Activated effector memory CD4-positive, alpha-beta T cell treated with Interleukin-2 at 50 U/mL for 16 hours (primary cell): ENCODE data around the gene SORCS1.

Source experiments
- DNase-seq: peaks from one replicate; pipeline ENCODE4 v3.0.0-alpha.2; 2020

Gene SORCS1

DNA sequence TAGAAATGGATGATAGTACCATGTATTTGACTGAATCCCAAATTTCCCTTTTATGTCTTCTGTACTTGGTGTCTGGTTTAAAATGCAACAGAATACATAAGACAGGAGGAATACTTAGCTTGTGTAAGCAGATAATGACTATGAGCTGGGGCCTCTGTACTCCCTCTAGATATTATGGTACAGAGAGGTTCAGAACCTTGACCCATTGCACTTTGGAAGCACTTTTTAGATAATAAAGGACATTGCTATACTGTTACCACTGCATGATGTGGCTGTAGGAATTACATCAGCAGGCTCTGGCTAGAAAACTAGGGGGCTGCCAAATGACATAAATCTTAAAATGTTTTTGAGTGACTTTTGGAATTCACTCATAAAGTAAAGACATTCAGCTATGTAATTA, 526.6 kb downstream of the SORCS1 start:
- DNase-seq = no peak

- no peak for DNase-seq
Observed at GRCh38 chr10:106636766-106637491, 527.6 kb downstream of the SORCS1 start.

GRCh38 chr10:106635947-106636346, 528.6 kb downstream of the SORCS1 start:
- DNase-seq = no peak

DNA sequence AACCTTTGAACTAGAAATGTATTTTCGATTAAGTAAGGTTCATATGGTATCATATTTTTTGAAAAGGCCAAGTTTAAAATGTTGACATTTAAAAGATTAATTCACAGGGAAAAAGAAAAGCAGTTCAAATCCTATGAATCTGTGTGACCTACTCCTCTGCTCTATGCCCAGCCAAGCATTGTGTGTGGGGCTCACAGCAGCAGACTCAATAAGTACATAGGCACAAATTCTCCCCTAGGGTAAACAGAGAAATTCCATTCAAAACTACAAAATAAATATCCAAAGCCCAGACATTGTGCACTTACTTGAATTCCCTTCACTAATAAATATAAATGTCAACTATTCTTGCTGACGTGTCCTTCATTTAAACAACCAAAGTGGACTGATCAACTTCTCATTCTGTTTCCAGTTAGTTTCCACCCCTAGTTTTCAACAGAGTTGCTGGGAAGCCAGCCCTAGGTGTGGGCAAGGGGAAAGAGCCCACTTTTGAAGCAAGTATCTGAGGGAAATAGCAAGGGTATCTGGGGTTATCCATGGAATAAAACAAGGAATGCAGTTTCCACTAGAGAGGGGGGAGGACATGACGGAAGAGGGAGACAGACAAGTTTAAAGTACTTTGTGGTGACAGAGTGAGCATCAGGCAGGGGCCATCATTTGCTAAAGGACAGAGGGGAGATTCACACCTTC, 533.3 kb downstream of the SORCS1 start:
- no peak for DNase-seq

DNA sequence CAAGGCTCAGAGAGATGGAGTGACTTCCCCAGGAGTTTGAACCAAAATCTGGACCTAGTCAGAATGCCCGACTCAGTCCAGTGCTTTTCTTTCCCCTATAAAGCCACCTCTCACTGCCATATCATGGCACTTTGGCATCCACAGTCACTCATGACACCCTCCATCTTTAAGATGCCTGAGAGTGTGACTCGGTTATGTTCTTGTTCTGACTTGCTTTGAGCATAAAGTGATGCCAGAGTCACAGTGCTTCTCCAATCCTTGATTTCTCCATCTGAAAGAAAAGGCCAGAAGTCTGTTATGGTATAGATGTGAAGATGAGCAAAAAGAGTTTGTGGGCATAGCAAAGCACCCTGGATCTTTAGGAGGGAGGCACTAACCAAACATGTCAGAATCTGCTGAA, 538.1 kb downstream of the SORCS1 start:
- no peak for DNase-seq

- DNase-seq = no peak
Observed at GRCh38 chr10:106625751-106626150, 538.8 kb downstream of the SORCS1 start.

GRCh38 chr10:106619346-106619745, 545.2 kb downstream of the SORCS1 start:
- DNase-seq = no peak

DNA sequence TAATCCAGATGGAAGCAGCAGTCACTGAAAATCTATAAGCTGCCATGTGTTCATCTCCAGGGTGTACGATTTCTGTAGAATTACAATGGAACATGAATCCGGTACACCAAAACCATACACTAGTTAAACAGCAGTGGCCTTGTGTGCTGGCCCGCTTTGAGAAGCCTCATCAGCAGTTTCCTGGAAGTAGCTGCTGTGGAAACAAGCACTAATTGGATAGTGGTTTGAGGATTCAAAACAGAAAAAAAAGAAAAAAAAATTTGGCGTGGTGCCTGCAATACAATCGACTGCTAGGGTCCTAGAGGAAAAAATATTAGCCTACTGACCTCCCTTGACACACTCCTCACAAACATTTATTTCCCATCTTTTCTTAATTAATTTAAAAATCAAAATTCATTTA, 545.9 kb downstream of the SORCS1 start:
- no peak for DNase-seq

- DNase-seq = no peak
Observed at GRCh38 chr10:106615081-106615480, 549.4 kb downstream of the SORCS1 start.

GRCh38 chr10:106614293-106614692, 550.2 kb downstream of the SORCS1 start:
- no peak for DNase-seq

DNA sequence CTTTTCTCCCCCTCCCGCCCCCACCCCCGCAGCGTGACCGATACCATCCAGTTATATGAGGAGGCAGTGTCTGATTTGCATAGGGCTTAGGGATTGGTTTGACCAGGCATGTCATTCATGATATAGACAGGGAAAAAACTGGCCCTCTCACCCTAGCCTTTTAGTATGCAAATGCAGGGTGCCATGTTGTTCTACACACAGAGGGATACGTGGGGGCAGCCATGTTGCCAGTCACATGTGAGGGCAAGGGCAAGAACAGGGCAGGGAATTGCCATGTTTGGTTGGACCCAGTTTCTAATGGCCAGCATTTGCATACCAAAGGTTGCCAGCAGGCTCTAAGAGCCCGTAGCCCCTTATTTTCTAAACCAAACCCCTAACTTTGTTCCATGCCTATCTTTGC, 552.1 kb downstream of the SORCS1 start:
- no peak for DNase-seq

GRCh38 chr10:106609470-106610266, 554.8 kb downstream of the SORCS1 start:
- no peak for DNase-seq

- no peak for DNase-seq
Observed at GRCh38 chr10:106608066-106608465, 556.4 kb downstream of the SORCS1 start.

- DNase-seq = no peak
Observed at GRCh38 chr10:106595281-106595680, 569.2 kb downstream of the SORCS1 start.

DNA sequence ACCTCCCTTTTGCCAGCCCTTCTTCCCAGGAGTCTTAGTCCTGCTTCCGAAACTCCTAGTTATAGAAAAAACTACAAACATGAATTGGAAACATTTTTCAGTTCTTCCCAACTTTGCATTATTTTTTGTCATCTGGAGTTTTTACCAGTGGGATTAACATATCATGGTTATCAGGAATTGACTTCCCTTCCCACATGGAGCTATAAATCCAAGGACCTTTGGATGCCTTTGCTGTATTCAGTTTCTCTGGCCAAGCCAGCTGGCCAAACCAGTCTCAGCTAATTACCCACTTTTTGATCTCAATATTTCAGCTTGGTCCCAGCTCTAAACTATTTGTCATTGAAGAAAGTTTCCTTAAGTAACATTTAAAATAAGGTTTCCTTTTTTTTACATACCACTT, 570.6 kb downstream of the SORCS1 start:
- DNase-seq = no peak

DNA sequence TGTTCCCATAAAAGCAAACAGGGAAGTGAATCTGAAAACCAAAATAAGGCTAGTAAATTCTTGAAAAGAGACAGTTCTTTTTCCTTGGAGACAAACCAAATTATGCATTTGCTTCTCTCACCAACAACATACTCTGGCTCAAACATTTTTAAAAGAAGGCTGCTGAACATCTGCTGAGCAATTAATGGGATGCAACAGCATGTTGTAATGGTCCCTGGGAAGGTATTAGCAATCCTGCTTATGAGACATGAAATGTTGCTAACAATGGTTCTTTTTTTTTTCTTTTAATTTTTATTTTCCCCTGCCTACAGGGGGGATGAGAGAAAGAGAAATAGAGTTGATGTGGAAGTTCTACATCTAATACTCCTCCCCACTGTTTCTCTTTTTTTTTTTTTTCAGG, 572.1 kb downstream of the SORCS1 start:
- no peak for DNase-seq

DNA sequence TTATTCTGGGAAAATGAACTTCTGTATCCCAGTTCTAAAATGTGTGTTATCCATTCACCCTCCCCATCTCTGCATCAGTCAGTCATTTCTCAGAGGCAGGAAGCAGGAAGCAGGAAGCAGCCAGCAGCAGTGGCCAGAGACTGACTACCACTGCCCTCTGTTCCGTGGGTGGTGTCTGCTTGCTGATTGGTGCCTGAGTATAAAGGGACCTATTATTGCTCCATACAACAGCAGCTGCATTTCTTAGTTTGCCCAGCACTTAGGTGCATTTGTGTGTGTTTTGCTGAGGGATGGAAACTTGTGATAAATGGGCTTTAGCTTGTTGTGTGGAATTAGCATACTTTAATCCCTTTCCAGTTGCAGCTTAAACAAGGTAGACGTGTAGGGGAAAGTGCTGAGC, 582.2 kb downstream of the SORCS1 start:
- no peak for DNase-seq

DNA sequence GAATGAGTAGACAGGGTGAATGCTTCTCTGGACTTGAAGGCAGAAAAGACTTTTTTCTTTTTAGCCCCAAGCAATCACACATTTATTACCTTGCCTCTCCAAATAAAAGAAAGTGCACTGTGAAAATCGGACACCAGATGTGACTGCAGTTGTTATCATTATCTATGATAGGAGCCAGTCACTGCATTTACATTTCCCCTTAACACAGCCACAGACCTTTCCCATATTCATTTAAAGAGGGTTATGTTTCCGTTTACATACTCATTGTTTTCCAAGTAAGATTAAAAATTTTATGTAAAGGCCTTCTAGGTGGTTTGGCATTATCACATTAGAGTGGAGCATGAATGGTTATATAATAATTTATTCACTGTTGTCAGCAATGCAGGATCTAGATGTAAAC, 586.8 kb downstream of the SORCS1 start:
- DNase-seq = no peak

GRCh38 chr10:106577266-106577665, 587.2 kb downstream of the SORCS1 start:
- no peak for DNase-seq

- DNase-seq = no peak
Observed at GRCh38 chr10:106576534-106576933, 588.0 kb downstream of the SORCS1 start.

GRCh38 chr10:106573106-106573505, 591.4 kb downstream of the SORCS1 start:
- no peak for DNase-seq

DNA sequence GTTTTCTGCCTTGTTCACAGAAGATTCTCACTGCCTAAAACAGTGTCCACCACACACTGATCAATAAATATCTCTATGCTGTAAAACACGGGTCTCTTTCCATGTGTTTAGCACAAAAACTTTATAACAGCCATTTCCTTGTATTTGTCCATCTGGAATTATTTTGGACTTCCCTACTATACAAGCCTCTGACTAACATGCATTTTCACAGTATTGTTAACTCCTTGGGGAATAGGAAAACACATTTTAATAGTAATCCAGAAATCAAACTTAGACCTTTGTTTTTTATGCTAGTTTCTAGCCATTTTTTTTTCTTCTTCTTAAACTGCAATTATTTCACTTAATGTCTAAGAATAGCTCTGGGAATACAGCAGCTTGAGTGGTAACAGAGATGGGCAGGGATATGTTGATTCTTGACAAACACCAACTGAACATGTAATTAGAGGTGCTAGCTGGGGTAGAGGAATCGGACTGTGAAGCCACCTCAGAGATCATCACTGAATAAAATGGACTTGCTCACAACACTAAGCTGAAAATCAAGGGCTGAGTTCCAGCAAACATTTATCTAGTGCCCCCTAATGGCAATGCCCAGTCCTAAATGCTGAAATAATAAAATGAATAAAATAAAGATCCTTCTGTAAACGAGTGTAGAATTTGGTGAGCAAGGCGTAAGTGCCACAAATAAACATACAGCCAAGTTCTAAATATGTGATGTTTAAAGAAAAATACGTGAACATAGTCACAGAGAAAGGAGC, 593.1 kb downstream of the SORCS1 start:
- DNase-seq = no peak

GRCh38 chr10:106570268-106570667, 594.2 kb downstream of the SORCS1 start:
- DNase-seq = no peak
